Upper lobe of left lung (tissue), 6 donors: ENCODE data around the gene OGFOD3. TPM values are rescaled to one million over a fixed set of nuclear protein-coding genes. Genes with fewer than 3 reads are reported as not detected.

Experiments used
- ATAC-seq, 2 donors: fragments of 200-7000 bp; cut with Tn5 transposase; one replicate each; pipeline ENCODE4 v1.9.1; 2022; ENCODE audit warnings: mild to moderate bottlenecking in 2 of 2, moderate library complexity in 2 of 2; ENCODE audit not compliant: low FRiP score in 2 of 2
- DNase-seq, 2 donors: peaks; one replicate each; pipeline ENCODE4 v3.0.0-alpha.2; 2019 to 2020
- H3K27ac ChIP-seq, 4 donors: fragments of 200-600 bp; sonication (generic); one replicate each; pipeline ENCODE4 v1.5.1; 2016 to 2019
- H3K27me3 ChIP-seq, 4 donors: fragments of 200-600 bp; sonication (generic); one replicate each; pipeline ENCODE4 v1.5.1; 2017 to 2019
- H3K36me3 ChIP-seq, 4 donors: fragments of 200-600 bp; sonication (generic); one replicate each; pipeline ENCODE4 v1.5.1; 2016 to 2019
- H3K4me1 ChIP-seq, 4 donors: fragments of 200-600 bp; sonication (generic); one replicate each; pipeline ENCODE4 v1.5.1; 2018 to 2019
- H3K4me3 ChIP-seq, 4 donors: fragments of 200-600 bp; sonication (generic); one replicate each; pipeline ENCODE4 v1.5.1; 2017 to 2019; ENCODE audit warnings: mild to moderate bottlenecking in 2 of 4, moderate library complexity in 1 of 4
- H3K9me3 ChIP-seq, 4 donors: fragments of 200-600 bp; sonication (generic); one replicate each; pipeline ENCODE4 v1.5.1; 2018 to 2019
- CTCF ChIP-seq, 6 experiments: fragments of 450-650 bp in 4 of 6; fragments of 200-600 bp in 2 of 6; sonication (generic) in 2 of 6; IDR thresholded peaks; one replicate each; pipeline ENCODE4 v1.5.1; 2016 to 2019; ENCODE audit warnings: antibody characterized with exemption in 6 of 6
- EP300 ChIP-seq, 4 donors: sonication (generic); formaldehyde crosslinking; IDR thresholded peaks; one replicate each; pipeline ENCODE4 v1.5.1; 2017; ENCODE audit warnings: antibody characterized with exemption in 4 of 4, control low read depth in 2 of 4
- POLR2A ChIP-seq, 4 donors: fragments of 450-650 bp; IDR thresholded peaks; one replicate each; pipeline ENCODE4 v1.5.1; 2016 to 2017; ENCODE audit warnings: antibody characterized with exemption in 4 of 4, mild to moderate bottlenecking in 2 of 4
- POLR2AphosphoS5 ChIP-seq, 2 donors: sonication (generic); formaldehyde crosslinking; IDR thresholded peaks; one replicate each; pipeline ENCODE4 v1.5.1; 2017; ENCODE audit warnings: antibody characterized with exemption in 2 of 2
- WGBS, 2 donors: methylation state at CpG; one replicate each; pipeline ENCODE4 v1.1.5; 2017 to 2018; 5-methylcytosine and 5-hydroxymethylcytosine counted together
- total RNA-seq, 6 donors: library from RNA; depleted of rRNA in 4 of 6; stranded (reverse); fragments of >200 nt in 4 of 6; gene quantifications; one replicate each; pipeline versions ENCODE4 v1.1.0 to v1.2.1, GENCODE V29; 2016 to 2021
- donor health status: DM: no; HTN: no; CAD: no; lungs with moderate emphysema.
- donor health status: DM: no; HTN: yes; CAD: no; lungs with severe emphysema.

Gene OGFOD3
- total RNA-seq, 6 donors from 2014 or later = 20.0 to 76.9 (median 38.2) TPM

- H3K27me3 ChIP-seq = no peaks in the 10 kb centered on the region
- no peak within 1 kb of the TSS for H3K4me3 ChIP-seq
- no peaks in the 10 kb centered on the region for H3K9me3 ChIP-seq
- H3K4me1 ChIP-seq = peaks cover 0 to 12% (median 1%) of the 10 kb centered on the region in 4 donors
- no peak within 1 kb of the TSS for H3K27ac ChIP-seq
- 74 to 75% methylated on average over 21 of the region's 21 CpGs for WGBS, 2 donors
- no peak for ATAC-seq
- no peak for DNase-seq
- H3K36me3 ChIP-seq = no peaks in the 10 kb centered on the region
- TF ChIP-seq EP300 (IDR thresholded peaks at IDR 0.05) = no peak
- TF ChIP-seq POLR2AphosphoS5 (IDR thresholded peaks at IDR 0.05) = no peak
- TF ChIP-seq CTCF (IDR thresholded peaks at IDR 0.05) = no peak
- TF ChIP-seq POLR2A (IDR thresholded peaks at IDR 0.05) = no peak
Measured at GRCh38 chr17:82358465-82359350, 59.7 kb downstream of the OGFOD3 start, which contains the start of gene TEX19. Gene TEX19, plus strand, starts transcription at chr17:82359247. Its CDS starts 2,904 bp downstream, at chr17:82362151.

- no peak overlapping the region for H3K4me3 ChIP-seq
- TF ChIP-seq CTCF (IDR thresholded peaks at IDR 0.05) (no peak), POLR2AphosphoS5 (IDR thresholded peaks at IDR 0.05) (no peak), POLR2A (IDR thresholded peaks at IDR 0.05) (no peak), EP300 (IDR thresholded peaks at IDR 0.05) (no peak)
- H3K9me3 ChIP-seq = no peaks in the 10 kb centered on the region
- H3K27me3 ChIP-seq = no peaks in the 10 kb centered on the region
- ATAC-seq (no peak), DNase-seq (no peak)
- H3K36me3 ChIP-seq = no peaks in the 10 kb centered on the region
- peak overlapping the region in 1 of 4 donors; percentile 56 for H3K27ac ChIP-seq
- peaks cover 0 to 12% (median 1%) of the 10 kb centered on the region in 4 donors for H3K4me1 ChIP-seq
- 64% methylated on average over 2 of the region's 2 CpGs; no CpG with 5 or more reads in 1 of the 2 donors for WGBS, 2 donors
Measured at GRCh38 chr17:82357394-82357793, 61.0 kb downstream of the OGFOD3 start.

GRCh38 chr17:82356845-82357355 is 61.5 kb downstream of the OGFOD3 start:
- no peak for TF ChIP-seq POLR2AphosphoS5 (IDR thresholded peaks at IDR 0.05)
- TF ChIP-seq EP300 (IDR thresholded peaks at IDR 0.05) = no peak
- TF ChIP-seq CTCF (IDR thresholded peaks at IDR 0.05) = no peak
- peak in 2 of 4 donors; percentile 32 to 53 for TF ChIP-seq POLR2A (IDR thresholded peaks at IDR 0.05)
- Histone ChIP-seq H3K4me1 (peaks cover 0 to 12% (median 3%) of the 10 kb centered on the region in 4 donors), H3K9me3 (no peaks in the 10 kb centered on the region), H3K36me3 (no peaks in the 10 kb centered on the region), H3K27ac (peak overlapping the region; percentile 4 to 74 (median 56)), H3K27me3 (no peaks in the 10 kb centered on the region), H3K4me3 (peak overlapping the region in 1 of 4 donors; percentile 31)
- peak; percentile 39 to 83 for ATAC-seq
- WGBS, 2 donors = 70 to 72% methylated on average over 4 to 13 of the region's 20 CpGs
- no peak for DNase-seq

- Histone ChIP-seq H3K27me3 (no peaks in the 10 kb centered on the region), H3K9me3 (no peaks in the 10 kb centered on the region), H3K27ac (peak overlapping the region; percentile 4 to 74 (median 56)), H3K36me3 (no peaks in the 10 kb centered on the region), H3K4me1 (peaks cover 0 to 12% (median 6%) of the 10 kb centered on the region in 4 donors), H3K4me3 (peak overlapping the region in 1 of 4 donors; percentile 31)
- peak; percentile 18 to 87 for ATAC-seq
- DNase-seq = peak in 1 of 2 donors; percentile 67
- 70 to 85% methylated on average over 10 to 11 of the region's 11 CpGs for WGBS, 2 donors
- TF ChIP-seq POLR2A (IDR thresholded peaks at IDR 0.05) (no peak), EP300 (IDR thresholded peaks at IDR 0.05) (no peak), CTCF (IDR thresholded peaks at IDR 0.05) (no peak), POLR2AphosphoS5 (IDR thresholded peaks at IDR 0.05) (no peak)
Measured at GRCh38 chr17:82355770-82356427, 62.5 kb downstream of the OGFOD3 start.
